Liver (tissue), 9 donors: Measurements from ENCODE around the gene TIMM17B. TPM values are rescaled to one million over a fixed set of nuclear protein-coding genes. Genes with fewer than 3 reads are reported as not detected.
"Not testable (repeated sequence)": the region's sequence is repeated elsewhere in the genome, so short reads cannot be mapped to it uniquely, and the experiment has no call there.

ENCODE experiments used
- DNase-seq: peaks from one replicate; pipeline ENCODE4 v3.0.0-alpha.2; 2017; ENCODE audit warnings: low spot score
- H3K27ac ChIP-seq, 2 donors: one replicate each; pipeline ENCODE4 v1.7.0; 2013; ENCODE audit warnings: inconsistent platforms in 2 of 2, low read length in 2 of 2, control low read depth in 1 of 2, low read depth in 1 of 2, mild to moderate bottlenecking in 1 of 2
- H3K27me3 ChIP-seq, 4 donors: one replicate each; pipeline versions ENCODE4 v1.6.1 to v1.7.0; 2013; ENCODE audit warnings: low read length in 3 of 4, inconsistent platforms in 1 of 4, mild to moderate bottlenecking in 1 of 4, moderate library complexity in 1 of 4; ENCODE audit not compliant: control insufficient read depth in 4 of 4, insufficient read depth in 4 of 4
- H3K36me3 ChIP-seq, 4 donors: one replicate each; pipeline versions ENCODE4 v1.6.1 to v1.7.0; 2013; ENCODE audit warnings: low read length in 3 of 4, mild to moderate bottlenecking in 3 of 4, low read depth in 1 of 4, moderate library complexity in 1 of 4; ENCODE audit not compliant: control insufficient read depth in 4 of 4, insufficient read depth in 3 of 4
- H3K4me1 ChIP-seq, 4 donors: one replicate each; pipeline versions ENCODE4 v1.6.1 to v1.7.0; 2013; ENCODE audit warnings: low read length in 3 of 4, mild to moderate bottlenecking in 3 of 4, moderate library complexity in 1 of 4; ENCODE audit not compliant: control insufficient read depth in 4 of 4, insufficient read depth in 4 of 4
- H3K4me3 ChIP-seq, 3 donors: one replicate each; pipeline versions ENCODE4 v1.6.1 to v1.7.0; 2013; ENCODE audit warnings: low read length in 3 of 3, control low read depth in 1 of 3, low read depth in 1 of 3, mild to moderate bottlenecking in 1 of 3
- H3K9ac ChIP-seq, 2 donors: one replicate each; pipeline ENCODE4 v1.7.0; 2013; ENCODE audit warnings: low read length in 2 of 2, mild to moderate bottlenecking in 2 of 2, moderate library complexity in 2 of 2, control low read depth in 1 of 2, low read depth in 1 of 2
- H3K9me3 ChIP-seq, 4 donors: one replicate each; pipeline versions ENCODE4 v1.6.1 to v1.7.0; 2013; ENCODE audit warnings: low read length in 3 of 4; ENCODE audit not compliant: control insufficient read depth in 4 of 4
- ATF3 ChIP-seq: IDR thresholded peaks from 2 replicates; pipeline ENCODE4 v1.6.1; 2016; ENCODE audit warnings: antibody characterized with exemption
- CTCF ChIP-seq: fragments of 150-350 bp; IDR thresholded peaks from 2 replicates; pipeline ENCODE4 v1.5.1; 2017; ENCODE audit warnings: improper control_type of control experiment, low read depth, low read length; ENCODE audit not compliant: missing input control
- FOXA1 ChIP-seq: IDR thresholded peaks from 2 replicates; pipeline ENCODE4 v1.6.1; 2016; ENCODE audit warnings: antibody characterized with exemption
- FOXA2 ChIP-seq: IDR thresholded peaks from 2 replicates; pipeline ENCODE4 v1.6.1; 2016; ENCODE audit warnings: antibody characterized with exemption
- GABPA ChIP-seq, 2 donors: IDR thresholded peaks in 1 of 2; conservative IDR thresholded peaks in 1 of 2; 2 replicates each; pipeline ENCODE4 v1.6.1; 2016; ENCODE audit warnings: antibody characterized with exemption in 2 of 2, mild to moderate bottlenecking in 1 of 2, moderate library complexity in 1 of 2
- HNF4A ChIP-seq, 2 donors: conservative IDR thresholded peaks; 2 replicates each; pipeline ENCODE4 v1.6.1; 2016; ENCODE audit warnings: antibody characterized with exemption in 2 of 2, mild to moderate bottlenecking in 2 of 2
- HNF4G ChIP-seq: IDR thresholded peaks from 2 replicates; pipeline ENCODE4 v1.6.1; 2016; ENCODE audit warnings: antibody characterized with exemption
- JUND ChIP-seq, 2 donors: IDR thresholded peaks; 2 replicates each; pipeline ENCODE4 v1.6.1; 2016; ENCODE audit warnings: antibody characterized with exemption in 2 of 2
- MAX ChIP-seq: IDR thresholded peaks from 2 replicates; pipeline ENCODE4 v1.6.1; 2016; ENCODE audit warnings: antibody characterized with exemption
- NR2F2 ChIP-seq: IDR thresholded peaks from 2 replicates; pipeline ENCODE4 v1.6.1; 2016; ENCODE audit warnings: antibody characterized with exemption
- RXRA ChIP-seq, 2 donors: IDR thresholded peaks; 2 replicates each; pipeline ENCODE4 v1.6.1; 2017 to 2018; ENCODE audit warnings: antibody characterized with exemption in 2 of 2, mild to moderate bottlenecking in 1 of 2
- SP1 ChIP-seq: IDR thresholded peaks from 2 replicates; pipeline ENCODE4 v1.6.1; 2018; ENCODE audit warnings: antibody characterized with exemption, mild to moderate bottlenecking
- TAF1 ChIP-seq: conservative IDR thresholded peaks from 2 replicates; pipeline ENCODE4 v1.6.1; 2016; ENCODE audit warnings: antibody characterized with exemption, mild to moderate bottlenecking
- ZBTB33 ChIP-seq: IDR thresholded peaks from 2 replicates; pipeline ENCODE4 v1.6.1; 2016; ENCODE audit warnings: antibody characterized with exemption
- WGBS: extraction: QIAGEN DNeasy Blood & Tissue Kit; methylation state at CpG from one replicate; pipeline ENCODE4 v1.1.7; 2013; 5-methylcytosine and 5-hydroxymethylcytosine counted together
- polyA plus RNA-seq, 2 donors: library from polyadenylated mRNA; stranded (reverse) in 1 of 2; unstranded in 1 of 2; fragments of 200-250 nt in 1 of 2; fragments of >200 nt in 1 of 2; fragmentation: Nextera tagmentation in 1 of 2; extraction: Ambion mirVana in 1 of 2; gene quantifications; one replicate each; pipeline versions ENCODE4 v1.2.1 to v1.2.3, GENCODE V29; 2013 to 2015
- total RNA-seq, 2 donors: library from RNA; depleted of rRNA; stranded (reverse); fragments of >200 nt; gene quantifications; one replicate each; pipeline ENCODE4 v1.2.3, GENCODE V29; 2014
- donor health status: healthy.
- donor health status: healthy.
- donor health status: healthy.
- donor health status: healthy.
- donor health status: healthy.

The TIMM17B gene
- total and polyA plus RNA-seq, 4 donors, result 22.8 to 53.1 (median 30.0) TPM

- Histone ChIP-seq H3K36me3 (peaks cover 0 to 3% (median 0%) of the 10 kb centered on the region in 4 donors), H3K9me3 (no peaks in the 10 kb centered on the region), H3K4me1 (peaks cover 0 to 9% (median 6%) of the 10 kb centered on the region in 4 donors), H3K9ac (no peak overlapping the region), H3K4me3 (peak overlapping the region in 1 of 3 donors; percentile 71), H3K27ac (no peak overlapping the region), H3K27me3 (no peaks in the 10 kb centered on the region)
- no peak for DNase-seq
- WGBS, result 56% methylated on average over 15 of the region's 15 CpGs
- TF ChIP-seq CTCF (no peak), ZBTB33 (no peak), RXRA (IDR thresholded peaks at IDR 0.05) (no peak), JUND (IDR thresholded peaks at IDR 0.05) (no peak), FOXA1 (no peak), ATF3 (no peak), NR2F2 (no peak), HNF4G (no peak), MAX (no peak), TAF1 (no peak), SP1 (no peak), GABPA (IDR thresholded peaks at IDR 0.05 in 1 of 2, conservative IDR thresholded peaks at IDR 0.05 in 1 of 2) (no peak), HNF4A (conservative IDR thresholded peaks at IDR 0.05) (no peak)
Measured at GRCh38 chrX:48890296-48890925, 7.2 kb downstream of the TIMM17B start.

GRCh38 chrX:48886586-48886985, 11.0 kb downstream of the TIMM17B start:
- not testable (repeated sequence) for H3K9me3 ChIP-seq, H3K36me3 ChIP-seq, H3K4me1 ChIP-seq, H3K27ac ChIP-seq, DNase-seq, H3K9ac ChIP-seq, H3K4me3 ChIP-seq, H3K27me3 ChIP-seq
- 89% methylated on average over 5 of the region's 5 CpGs for WGBS

GRCh38 chrX:48883729-48884128, 13.8 kb downstream of the TIMM17B start:
- no peak overlapping the region for H3K9ac ChIP-seq
- no peaks in the 10 kb centered on the region for H3K27me3 ChIP-seq
- H3K4me1 ChIP-seq, result no peaks in the 10 kb centered on the region
- no peak for DNase-seq
- no peak overlapping the region for H3K27ac ChIP-seq
- no peaks in the 10 kb centered on the region for H3K9me3 ChIP-seq
- H3K36me3 ChIP-seq, result no peaks in the 10 kb centered on the region
- 73% methylated on average over 10 of the region's 10 CpGs for WGBS
- no peak overlapping the region for H3K4me3 ChIP-seq
- TF ChIP-seq FOXA2 (no peak), JUND (IDR thresholded peaks at IDR 0.05) (no peak), MAX (no peak), RXRA (IDR thresholded peaks at IDR 0.05) (no peak)

- not testable (repeated sequence) for H3K9ac ChIP-seq, H3K36me3 ChIP-seq, H3K9me3 ChIP-seq, H3K27ac ChIP-seq, DNase-seq, H3K4me1 ChIP-seq, H3K27me3 ChIP-seq, H3K4me3 ChIP-seq
- 65% methylated on average over 4 of the region's 4 CpGs for WGBS
Measured at GRCh38 chrX:48876944-48877343, 20.6 kb downstream of the TIMM17B start.

- not testable (repeated sequence) for H3K9me3 ChIP-seq, H3K27me3 ChIP-seq
- 54% methylated on average over 1 of the region's 2 CpGs for WGBS
Measured at GRCh38 chrX:48872017-48872416, 25.6 kb downstream of the TIMM17B start.

More at GRCh38 chrX:48872017-48872416, 25.6 kb downstream of the TIMM17B start:
- not testable (repeated sequence) for H3K9ac ChIP-seq, DNase-seq, H3K4me3 ChIP-seq, H3K36me3 ChIP-seq, H3K4me1 ChIP-seq, H3K27ac ChIP-seq
